ENCODE results near the gene EDA.

GRCh38 chrX:69991685-69992084 lies 375.8 kb downstream of the EDA start:
- TF ChIP-seq, protein P1, sequence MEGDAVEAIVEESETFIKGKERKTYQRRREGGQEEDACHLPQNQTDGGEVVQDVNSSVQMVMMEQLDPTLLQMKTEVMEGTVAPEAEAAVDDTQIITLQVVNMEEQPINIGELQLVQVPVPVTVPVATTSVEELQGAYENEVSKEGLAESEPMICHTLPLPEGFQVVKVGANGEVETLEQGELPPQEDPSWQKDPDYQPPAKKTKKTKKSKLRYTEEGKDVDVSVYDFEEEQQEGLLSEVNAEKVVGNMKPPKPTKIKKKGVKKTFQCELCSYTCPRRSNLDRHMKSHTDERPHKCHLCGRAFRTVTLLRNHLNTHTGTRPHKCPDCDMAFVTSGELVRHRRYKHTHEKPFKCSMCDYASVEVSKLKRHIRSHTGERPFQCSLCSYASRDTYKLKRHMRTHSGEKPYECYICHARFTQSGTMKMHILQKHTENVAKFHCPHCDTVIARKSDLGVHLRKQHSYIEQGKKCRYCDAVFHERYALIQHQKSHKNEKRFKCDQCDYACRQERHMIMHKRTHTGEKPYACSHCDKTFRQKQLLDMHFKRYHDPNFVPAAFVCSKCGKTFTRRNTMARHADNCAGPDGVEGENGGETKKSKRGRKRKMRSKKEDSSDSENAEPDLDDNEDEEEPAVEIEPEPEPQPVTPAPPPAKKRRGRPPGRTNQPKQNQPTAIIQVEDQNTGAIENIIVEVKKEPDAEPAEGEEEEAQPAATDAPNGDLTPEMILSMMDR (IDR thresholded peaks at IDR 0.05): no peak
- no peak for TF ChIP-seq POLR2A (IDR thresholded peaks at IDR 0.05)
